Fibroblast of lung (primary cell): ENCODE measurements around the gene PPM1H.

Source experiments
- EZH2 ChIP-seq: IDR thresholded peaks from 2 replicates; pipeline ENCODE4 v1.5.1; 2012; ENCODE audit warnings: low read length, control low read depth, mild to moderate bottlenecking; ENCODE audit errors: missing control alignments
- TF ChIP-seq, protein P1 (sequence below), 2 donors: IDR thresholded peaks in 1 of 2; conservative IDR thresholded peaks in 1 of 2; 1 replicate in 1 of 2; 2 replicates in 1 of 2; pipeline ENCODE4 v1.5.1; 2011 to 2012; ENCODE audit warnings: low read length in 2 of 2, control low read depth in 1 of 2, inconsistent platforms in 1 of 2, low read depth in 1 of 2, mild to moderate bottlenecking in 1 of 2

DNA sequence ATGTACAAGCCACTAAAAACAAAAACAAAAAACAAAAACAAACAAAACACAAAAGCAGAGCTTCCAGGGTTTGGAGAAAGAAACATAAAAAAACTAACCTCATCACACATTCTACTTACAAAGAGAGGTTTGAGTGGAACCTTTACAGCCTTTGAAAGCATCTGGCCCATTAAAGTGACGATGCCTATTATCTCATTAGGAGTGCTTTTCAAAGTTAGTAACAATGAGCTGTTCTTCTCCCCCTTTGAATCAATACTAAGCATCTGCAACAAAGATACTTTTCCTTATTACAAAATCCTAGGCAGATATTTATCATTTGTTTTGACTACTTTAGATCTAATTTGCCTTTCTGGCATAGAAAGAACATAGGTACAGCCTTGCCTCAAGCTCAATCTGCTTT, 217.3 kb downstream of the PPM1H start:
- TF ChIP-seq, protein P1, sequence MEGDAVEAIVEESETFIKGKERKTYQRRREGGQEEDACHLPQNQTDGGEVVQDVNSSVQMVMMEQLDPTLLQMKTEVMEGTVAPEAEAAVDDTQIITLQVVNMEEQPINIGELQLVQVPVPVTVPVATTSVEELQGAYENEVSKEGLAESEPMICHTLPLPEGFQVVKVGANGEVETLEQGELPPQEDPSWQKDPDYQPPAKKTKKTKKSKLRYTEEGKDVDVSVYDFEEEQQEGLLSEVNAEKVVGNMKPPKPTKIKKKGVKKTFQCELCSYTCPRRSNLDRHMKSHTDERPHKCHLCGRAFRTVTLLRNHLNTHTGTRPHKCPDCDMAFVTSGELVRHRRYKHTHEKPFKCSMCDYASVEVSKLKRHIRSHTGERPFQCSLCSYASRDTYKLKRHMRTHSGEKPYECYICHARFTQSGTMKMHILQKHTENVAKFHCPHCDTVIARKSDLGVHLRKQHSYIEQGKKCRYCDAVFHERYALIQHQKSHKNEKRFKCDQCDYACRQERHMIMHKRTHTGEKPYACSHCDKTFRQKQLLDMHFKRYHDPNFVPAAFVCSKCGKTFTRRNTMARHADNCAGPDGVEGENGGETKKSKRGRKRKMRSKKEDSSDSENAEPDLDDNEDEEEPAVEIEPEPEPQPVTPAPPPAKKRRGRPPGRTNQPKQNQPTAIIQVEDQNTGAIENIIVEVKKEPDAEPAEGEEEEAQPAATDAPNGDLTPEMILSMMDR (conservative IDR thresholded peaks at IDR 0.05 in 1 of 2, IDR thresholded peaks at IDR 0.05 in 1 of 2; ENCODE audit: low read depth in 1 of 2, low read length in 2 of 2), result no peak
- TF ChIP-seq EZH2, result no peak
